Uterus (tissue), 2 donors: ENCODE measurements around the gene CDK12.

Experiments
- CTCF ChIP-seq, 4 experiments: fragments of 200-600 bp in 2 of 4; fragments of 450-650 bp in 2 of 4; sonication (generic) in 2 of 4; IDR thresholded peaks; one replicate each; pipeline ENCODE4 v1.5.1; 2016 to 2019; ENCODE audit warnings: antibody characterized with exemption in 4 of 4, mild to moderate bottlenecking in 2 of 4, moderate library complexity in 1 of 4
- POLR2A ChIP-seq, 2 donors: fragments of 450-650 bp; IDR thresholded peaks; one replicate each; pipeline ENCODE4 v1.6.1; 2016; ENCODE audit warnings: antibody characterized with exemption in 2 of 2, mild to moderate bottlenecking in 1 of 2, moderate library complexity in 1 of 2

GRCh38 chr17:39530513-39530912 is 69.2 kb downstream of the CDK12 start:
- TF ChIP-seq CTCF (IDR thresholded peaks at IDR 0.05) = no peak
- no peak for TF ChIP-seq POLR2A (IDR thresholded peaks at IDR 0.05)
